ENCODE results near the gene HBEGF.

The HBEGF gene

GRCh38 chr5:140302786-140303639 lies 43.4 kb downstream of the HBEGF start, which contains the start of gene PFDN1:
Gene PFDN1, minus strand, starts transcription at chr5:140303101. Its CDS starts 28 bp downstream, at chr5:140303073.
- DNase-seq (ENCODE audit: low read depth in 3 of 3) = peak; percentile 69 to 89 (median 81)

- no peak for DNase-seq (ENCODE audit: low read depth in 3 of 3)
Measured at GRCh38 chr5:140301136-140301535, 45.3 kb downstream of the HBEGF start.

GRCh38 chr5:140299056-140299455 lies 47.3 kb downstream of the HBEGF start:
- no peak for DNase-seq (ENCODE audit: low read depth in 3 of 3)

- no peak for DNase-seq (ENCODE audit: low read depth in 3 of 3)
Measured at GRCh38 chr5:140298183-140298601, 48.2 kb downstream of the HBEGF start.

GRCh38 chr5:140297283-140297682 lies 49.1 kb downstream of the HBEGF start:
- DNase-seq (ENCODE audit: low read depth in 3 of 3) = no peak

GRCh38 chr5:140296289-140296688 lies 50.1 kb downstream of the HBEGF start:
- DNase-seq (ENCODE audit: low read depth in 3 of 3) = no peak

- no peak for DNase-seq (ENCODE audit: low read depth in 3 of 3)
Measured at GRCh38 chr5:140295414-140295813, 51.0 kb downstream of the HBEGF start.

GRCh38 chr5:140294753-140295152 lies 51.6 kb downstream of the HBEGF start:
- DNase-seq (ENCODE audit: low read depth in 3 of 3) = no peak

- no peak for DNase-seq (ENCODE audit: low read depth in 3 of 3)
Measured at GRCh38 chr5:140293849-140294100, 52.6 kb downstream of the HBEGF start.

GRCh38 chr5:140293091-140293848 lies 53.1 kb downstream of the HBEGF start:
- no peak for DNase-seq (ENCODE audit: low read depth in 3 of 3)

GRCh38 chr5:140292212-140293036 lies 54.0 kb downstream of the HBEGF start:
- DNase-seq (ENCODE audit: low read depth in 3 of 3) = no peak

GRCh38 chr5:140287801-140288521 lies 58.4 kb downstream of the HBEGF start:
- no peak for DNase-seq (ENCODE audit: low read depth in 3 of 3)

- no peak for DNase-seq (ENCODE audit: low read depth in 3 of 3)
Measured at GRCh38 chr5:140286424-140286823, 60.0 kb downstream of the HBEGF start.

GRCh38 chr5:140284013-140284412 lies 62.4 kb downstream of the HBEGF start:
- no peak for DNase-seq (ENCODE audit: low read depth in 3 of 3)

Measured in stimulated activated CD4-positive, alpha-beta T cell treated with anti-CD3 and anti-CD28 coated beads, TNF-alpha, amount 100 ng/mL, for 4 hours (primary cell).